Sciatic nerve (tissue), 1 donor: ENCODE measurements around the gene BEND3. TPM values are rescaled to one million over a fixed set of nuclear protein-coding genes. Genes with fewer than 3 reads are reported as not detected.

ENCODE experiments used
- total RNA-seq: library from RNA; stranded (reverse); fragmentation: NEBNext Ultra II Directional; extraction: Animal tissue kit (Norgen Biotek cat#: 25700); gene quantifications from one replicate; pipeline ENCODE4 v1.2.1, GENCODE V29; 2021
- donor health status: DM: no; HTN: no; CAD: no.

Gene BEND3
- total RNA-seq, 1 donor from 2014 or later, result 2.4 TPM

Other genes with a start within 250 kb of the BEND3 start
- gene CD24, start 140.8 kb downstream of the BEND3 start, total RNA-seq, result 3.3 TPM
- gene MTRES1, start 87.3 kb downstream of the BEND3 start, total RNA-seq, result 16.0 TPM